IPS-18c (cell line): Measurements from ENCODE around the gene DPYD.

Experiments used
- H3K4me3 ChIP-seq: 2 replicates; pipeline ENCODE4 v1.7.0; 2013; ENCODE audit warnings: low read depth, mild to moderate bottlenecking, low read length, moderate library complexity; ENCODE audit not compliant: insufficient read depth
- H3K9me3 ChIP-seq: one replicate; pipeline ENCODE4 v1.6.1; 2013; ENCODE audit warnings: mild to moderate bottlenecking, low read length, moderate library complexity; ENCODE audit not compliant: control insufficient read depth, insufficient read depth

DPYD gene

GRCh38 chr1:97091679-97092078, 829.2 kb downstream of the DPYD start:
- Histone ChIP-seq H3K4me3 (no peak overlapping the region), H3K9me3 (no peaks in the 10 kb centered on the region)

DNA sequence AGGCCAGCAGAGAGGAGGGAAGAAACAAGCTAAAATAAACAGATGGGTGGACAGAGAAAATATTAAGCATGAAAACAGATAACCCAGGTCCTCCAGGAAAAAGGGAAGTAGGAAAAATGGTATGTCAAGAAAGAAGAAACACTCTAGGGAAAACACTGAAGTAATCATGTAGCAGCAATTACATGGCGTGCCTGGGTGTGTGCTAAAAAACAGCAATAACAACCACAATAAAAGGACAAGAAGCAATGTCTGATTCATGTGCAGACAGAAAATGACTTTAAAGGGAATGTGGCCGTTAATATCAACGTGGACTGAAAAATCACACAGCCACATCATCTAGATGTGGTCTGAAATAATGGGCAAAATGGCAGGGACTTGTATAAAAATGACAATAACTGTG, 829.6 kb downstream of the DPYD start:
- no peak overlapping the region for H3K4me3 ChIP-seq
- H3K9me3 ChIP-seq: no peaks in the 10 kb centered on the region

- Histone ChIP-seq H3K4me3 (no peak overlapping the region), H3K9me3 (no peaks in the 10 kb centered on the region)
Observed at GRCh38 chr1:97090725-97091124, 830.1 kb downstream of the DPYD start.

GRCh38 chr1:97089173-97089572, 831.7 kb downstream of the DPYD start:
- H3K4me3 ChIP-seq: no peak overlapping the region
- H3K9me3 ChIP-seq: no peaks in the 10 kb centered on the region

GRCh38 chr1:97088391-97088790, 832.4 kb downstream of the DPYD start:
- no peak overlapping the region for H3K4me3 ChIP-seq
- no peaks in the 10 kb centered on the region for H3K9me3 ChIP-seq

DNA sequence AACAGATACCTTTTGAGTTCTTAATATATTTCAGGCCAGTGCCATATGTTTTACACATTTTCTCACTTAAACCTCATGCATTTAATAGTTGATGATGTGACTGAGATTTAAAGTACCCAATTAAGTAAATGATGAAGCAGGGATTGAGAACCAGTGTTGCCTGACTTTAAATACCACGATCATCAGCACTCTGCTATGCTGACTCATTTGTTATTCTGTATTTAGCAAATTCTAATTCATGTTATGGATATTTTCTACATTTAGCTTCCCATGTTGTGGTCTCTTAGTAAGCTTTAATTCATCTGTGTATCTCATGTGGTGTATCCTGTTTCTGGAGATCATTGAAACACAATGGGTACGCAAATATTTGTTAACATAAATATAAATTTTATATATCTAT, 836.3 kb downstream of the DPYD start:
- no peak overlapping the region for H3K4me3 ChIP-seq
- H3K9me3 ChIP-seq: no peaks in the 10 kb centered on the region

- H3K4me3 ChIP-seq: no peak overlapping the region
Observed at GRCh38 chr1:97082160-97082848, 838.5 kb downstream of the DPYD start.

DNA sequence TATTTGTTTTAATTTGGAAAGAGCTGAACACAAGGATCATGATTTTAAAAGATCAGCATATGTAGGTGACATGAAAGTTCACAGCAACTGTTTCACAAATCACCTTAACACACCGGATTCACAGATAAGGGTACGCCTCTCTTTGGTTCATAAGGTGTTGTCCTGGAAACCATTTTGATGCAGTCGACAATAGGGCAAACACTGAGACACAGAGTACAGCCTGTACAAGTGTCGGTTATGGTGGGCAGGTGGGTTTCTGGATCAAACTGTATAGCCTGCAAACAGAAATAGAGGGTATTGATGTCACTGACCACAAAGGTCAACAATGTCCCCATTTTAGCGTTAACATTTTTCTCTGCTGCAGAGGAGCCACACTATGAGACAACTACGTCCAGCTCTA, 842.0 kb downstream of the DPYD start:
- H3K4me3 ChIP-seq: no peak overlapping the region
- H3K9me3 ChIP-seq: no peaks in the 10 kb centered on the region

More at GRCh38 chr1:97082160-97082848, 838.5 kb downstream of the DPYD start:
- H3K9me3 ChIP-seq: no peaks in the 10 kb centered on the region

DNA sequence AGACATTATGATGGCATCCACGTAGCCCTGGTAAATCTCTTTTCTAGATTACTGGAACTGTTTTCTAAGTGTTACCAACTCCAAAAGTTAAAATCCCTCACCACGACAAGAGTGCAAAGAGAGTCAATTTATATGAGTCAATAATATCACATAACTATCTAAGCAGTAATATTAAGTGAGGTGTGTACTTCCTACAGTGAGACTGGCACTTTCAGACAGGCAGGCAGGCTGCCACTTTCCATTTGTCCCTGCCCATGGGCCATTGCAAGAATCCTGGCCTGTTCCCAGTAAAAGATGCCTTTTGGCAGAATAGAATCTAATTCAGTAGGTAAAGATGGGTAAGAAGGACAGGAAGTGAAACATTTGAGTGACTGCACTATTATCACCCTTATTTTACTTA, 843.6 kb downstream of the DPYD start:
- Histone ChIP-seq H3K9me3 (no peaks in the 10 kb centered on the region), H3K4me3 (no peak overlapping the region)

- H3K9me3 ChIP-seq: no peaks in the 10 kb centered on the region
- H3K4me3 ChIP-seq: no peak overlapping the region
Observed at GRCh38 chr1:97074771-97075170, 846.1 kb downstream of the DPYD start.

DNA sequence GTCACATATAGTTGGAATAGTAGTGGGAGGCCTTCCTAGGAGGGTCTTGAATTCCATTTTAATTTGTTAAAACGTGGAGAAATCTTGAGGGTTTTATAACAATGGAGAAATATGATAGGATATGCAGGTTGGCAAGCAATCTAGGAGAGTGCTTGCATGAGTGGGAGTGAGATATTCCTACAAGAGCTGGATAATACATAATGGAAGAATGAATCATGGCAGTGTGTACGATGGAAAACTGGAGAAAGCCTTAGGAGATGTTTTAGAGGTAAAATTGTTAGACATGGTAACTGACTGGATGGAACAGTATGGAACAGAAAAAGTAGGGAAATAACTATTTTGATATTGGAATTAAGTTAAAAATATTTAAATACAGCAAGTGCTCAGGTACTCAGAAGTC, 846.9 kb downstream of the DPYD start:
- H3K9me3 ChIP-seq: no peaks in the 10 kb centered on the region
- H3K4me3 ChIP-seq: no peak overlapping the region

GRCh38 chr1:97073169-97073568, 847.7 kb downstream of the DPYD start:
- no peak overlapping the region for H3K4me3 ChIP-seq
- H3K9me3 ChIP-seq: no peaks in the 10 kb centered on the region

GRCh38 chr1:97071173-97071572, 849.7 kb downstream of the DPYD start:
- Histone ChIP-seq H3K4me3 (no peak overlapping the region), H3K9me3 (no peaks in the 10 kb centered on the region)

GRCh38 chr1:97070376-97070775, 850.5 kb downstream of the DPYD start:
- H3K4me3 ChIP-seq: no peak overlapping the region
- H3K9me3 ChIP-seq: no peaks in the 10 kb centered on the region

DNA sequence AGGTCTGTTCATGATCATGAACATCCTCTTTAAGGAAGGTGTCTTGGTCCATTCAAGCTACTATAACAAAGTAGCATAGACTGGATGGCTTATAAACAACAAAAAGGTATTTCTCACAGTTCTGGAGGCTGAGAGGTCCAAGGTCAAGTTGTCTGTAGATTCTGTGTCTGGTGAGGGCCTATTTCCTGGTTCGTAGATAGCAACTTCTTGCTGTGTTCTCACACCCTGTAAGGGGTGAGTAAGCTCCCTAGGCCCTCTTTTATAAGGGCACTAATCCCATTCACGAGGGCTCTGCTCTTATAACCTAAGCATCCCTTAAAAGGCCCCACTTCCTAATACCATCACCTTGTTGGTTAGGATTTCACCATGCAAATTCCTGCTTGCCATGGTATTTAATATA, 851.5 kb downstream of the DPYD start:
- H3K9me3 ChIP-seq: no peaks in the 10 kb centered on the region
- H3K4me3 ChIP-seq: no peak overlapping the region

DNA sequence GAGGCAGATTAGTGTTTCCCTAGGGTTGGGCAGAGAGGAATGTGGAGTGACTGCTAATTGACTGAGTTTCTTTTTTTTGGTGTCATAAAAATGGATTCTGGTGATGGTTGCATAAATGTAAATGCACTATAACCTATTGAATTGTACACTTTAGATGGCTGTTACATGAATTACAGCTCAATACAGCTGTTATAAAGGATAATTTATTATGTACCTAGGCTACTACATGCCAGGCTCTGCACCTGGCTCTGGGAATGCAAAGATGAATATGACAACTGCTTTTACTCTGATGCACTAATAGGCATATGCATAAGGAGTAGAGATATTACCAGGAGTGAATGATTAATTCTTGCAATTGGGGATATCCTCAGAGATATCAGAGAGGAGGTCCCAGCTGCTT, 854.0 kb downstream of the DPYD start:
- Histone ChIP-seq H3K9me3 (no peaks in the 10 kb centered on the region), H3K4me3 (no peak overlapping the region)

- Histone ChIP-seq H3K9me3 (peaks cover 6% of the 10 kb centered on the region), H3K4me3 (no peak overlapping the region)
Observed at GRCh38 chr1:97063532-97063931, 857.3 kb downstream of the DPYD start.

DNA sequence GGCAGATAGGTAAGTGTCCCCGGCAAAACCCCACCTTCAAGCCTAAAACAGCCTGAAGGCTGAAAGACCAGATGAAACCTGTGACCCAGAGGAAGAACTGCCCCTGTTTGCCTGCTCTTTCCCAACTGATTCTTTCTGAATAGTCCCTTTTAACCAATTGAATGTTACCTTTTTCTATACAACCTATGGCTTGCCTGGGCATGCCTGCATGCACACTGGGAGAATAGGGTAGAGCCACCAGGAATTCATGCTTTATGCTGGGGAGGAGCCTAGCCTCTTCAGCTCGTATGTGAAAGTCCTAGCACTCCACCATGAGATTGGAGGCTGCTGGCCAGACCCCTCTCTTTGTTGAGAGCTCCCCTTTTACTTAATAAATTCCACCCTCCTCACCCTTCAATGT, 859.2 kb downstream of the DPYD start:
- H3K9me3 ChIP-seq: peaks cover 6% of the 10 kb centered on the region
- peak overlapping the region; percentile 21; the same call in 1 of the 2 replicates for H3K4me3 ChIP-seq

- H3K9me3 ChIP-seq: peaks cover 9% of the 10 kb centered on the region
- H3K4me3 ChIP-seq: no peak overlapping the region
Observed at GRCh38 chr1:97056386-97056785, 864.4 kb downstream of the DPYD start.
